Measurements from ENCODE around the gene ZBTB25. TPM values are rescaled to one million over a fixed set of nuclear protein-coding genes. Genes with fewer than 3 reads are reported as not detected.

ZBTB25 gene
- total RNA-seq, 1 donor, result 30.3 TPM

- H3K4me1 ChIP-seq (ENCODE audit: insufficient read depth, low read length), result peaks cover 69% of the 10 kb centered on the region
- no peaks in the 10 kb centered on the region for H3K27me3 ChIP-seq (ENCODE audit: insufficient read depth, low read length)
- H3K4me3 ChIP-seq (ENCODE audit: low read length), result peak within 1 kb of the TSS; percentile 86
- H3K9me3 ChIP-seq (ENCODE audit: low read depth, low read length), result no peaks in the 10 kb centered on the region
These were observed 765 bp upstream of the ZBTB25 start, which contains the start of gene ZBTB1 for GRCh38 chr14:64504310-64504896. ZBTB1 (plus strand) TSS chr14:64504770; CDS start chr14:64521505, 16,735 bp downstream.

- no peaks in the 10 kb centered on the region for H3K27me3 ChIP-seq (ENCODE audit: insufficient read depth, low read length)
- peak overlapping the region; percentile 86 for H3K4me3 ChIP-seq (ENCODE audit: low read length)
- H3K4me1 ChIP-seq (ENCODE audit: insufficient read depth, low read length), result peaks cover 61% of the 10 kb centered on the region
- no peaks in the 10 kb centered on the region for H3K9me3 ChIP-seq (ENCODE audit: low read depth, low read length)
These were observed 678 bp downstream of the ZBTB25 start for GRCh38 chr14:64502887-64503433.

GRCh38 chr14:64502456-64502855 is 1.2 kb downstream of the ZBTB25 start:
- Histone ChIP-seq H3K4me1 (ENCODE audit: insufficient read depth, low read length) (peaks cover 56% of the 10 kb centered on the region), H3K27me3 (ENCODE audit: insufficient read depth, low read length) (no peaks in the 10 kb centered on the region), H3K9me3 (ENCODE audit: low read depth, low read length) (no peaks in the 10 kb centered on the region), H3K4me3 (ENCODE audit: low read length) (peak overlapping the region; percentile 86)

- Histone ChIP-seq H3K4me1 (ENCODE audit: insufficient read depth, low read length) (peaks cover 49% of the 10 kb centered on the region), H3K9me3 (ENCODE audit: low read depth, low read length) (no peaks in the 10 kb centered on the region), H3K4me3 (ENCODE audit: low read length) (peak overlapping the region; percentile 86), H3K27me3 (ENCODE audit: insufficient read depth, low read length) (no peaks in the 10 kb centered on the region)
These were observed 2.0 kb downstream of the ZBTB25 start for GRCh38 chr14:64501411-64502171.

GRCh38 chr14:64500088-64500487 is 3.5 kb downstream of the ZBTB25 start:
- Histone ChIP-seq H3K4me1 (ENCODE audit: insufficient read depth, low read length) (peaks cover 37% of the 10 kb centered on the region), H3K9me3 (ENCODE audit: low read depth, low read length) (no peaks in the 10 kb centered on the region), H3K4me3 (ENCODE audit: low read length) (no peak overlapping the region), H3K27me3 (ENCODE audit: insufficient read depth, low read length) (no peaks in the 10 kb centered on the region)

- H3K4me3 ChIP-seq (ENCODE audit: low read length), result no peak overlapping the region
- H3K9me3 ChIP-seq (ENCODE audit: low read depth, low read length), result no peaks in the 10 kb centered on the region
- H3K27me3 ChIP-seq (ENCODE audit: insufficient read depth, low read length), result no peaks in the 10 kb centered on the region
- H3K4me1 ChIP-seq (ENCODE audit: insufficient read depth, low read length), result peaks cover 24% of the 10 kb centered on the region
These were observed 6.9 kb downstream of the ZBTB25 start for GRCh38 chr14:64496764-64497163.

GRCh38 chr14:64495252-64495651 is 8.4 kb downstream of the ZBTB25 start:
- no peak overlapping the region for H3K4me3 ChIP-seq (ENCODE audit: low read length)
- no peaks in the 10 kb centered on the region for H3K27me3 ChIP-seq (ENCODE audit: insufficient read depth, low read length)
- no peaks in the 10 kb centered on the region for H3K9me3 ChIP-seq (ENCODE audit: low read depth, low read length)
- peaks cover 13% of the 10 kb centered on the region for H3K4me1 ChIP-seq (ENCODE audit: insufficient read depth, low read length)

- no peaks in the 10 kb centered on the region for H3K27me3 ChIP-seq (ENCODE audit: insufficient read depth, low read length)
- peaks cover 3% of the 10 kb centered on the region for H3K4me1 ChIP-seq (ENCODE audit: insufficient read depth, low read length)
- no peaks in the 10 kb centered on the region for H3K9me3 ChIP-seq (ENCODE audit: low read depth, low read length)
- no peak overlapping the region for H3K4me3 ChIP-seq (ENCODE audit: low read length)
These were observed 10.2 kb downstream of the ZBTB25 start for GRCh38 chr14:64493455-64493854.

- H3K9me3 ChIP-seq (ENCODE audit: low read depth, low read length), result no peaks in the 10 kb centered on the region
- no peaks in the 10 kb centered on the region for H3K27me3 ChIP-seq (ENCODE audit: insufficient read depth, low read length)
- H3K4me3 ChIP-seq (ENCODE audit: low read length), result no peak overlapping the region
- peaks cover 3% of the 10 kb centered on the region for H3K4me1 ChIP-seq (ENCODE audit: insufficient read depth, low read length)
These were observed 12.0 kb downstream of the ZBTB25 start for GRCh38 chr14:64491637-64492036.

GRCh38 chr14:64488590-64489099 is 15.0 kb downstream of the ZBTB25 start:
- no peaks in the 10 kb centered on the region for H3K9me3 ChIP-seq (ENCODE audit: low read depth, low read length)
- no peak overlapping the region for H3K4me3 ChIP-seq (ENCODE audit: low read length)
- H3K27me3 ChIP-seq (ENCODE audit: insufficient read depth, low read length), result no peaks in the 10 kb centered on the region
- peaks cover 3% of the 10 kb centered on the region for H3K4me1 ChIP-seq (ENCODE audit: insufficient read depth, low read length)

GRCh38 chr14:64478634-64479250 is 24.9 kb downstream of the ZBTB25 start:
- Histone ChIP-seq H3K4me1 (ENCODE audit: insufficient read depth, low read length) (no peaks in the 10 kb centered on the region), H3K4me3 (ENCODE audit: low read length) (no peak overlapping the region), H3K27me3 (ENCODE audit: insufficient read depth, low read length) (no peaks in the 10 kb centered on the region), H3K9me3 (ENCODE audit: low read depth, low read length) (no peaks in the 10 kb centered on the region)

GRCh38 chr14:64476438-64476837 is 27.2 kb downstream of the ZBTB25 start:
- Histone ChIP-seq H3K4me1 (ENCODE audit: insufficient read depth, low read length) (no peaks in the 10 kb centered on the region), H3K4me3 (ENCODE audit: low read length) (no peak overlapping the region), H3K27me3 (ENCODE audit: insufficient read depth, low read length) (no peaks in the 10 kb centered on the region), H3K9me3 (ENCODE audit: low read depth, low read length) (no peaks in the 10 kb centered on the region)

GRCh38 chr14:64475585-64476273 is 27.9 kb downstream of the ZBTB25 start:
- H3K4me3 ChIP-seq (ENCODE audit: low read length), result no peak overlapping the region
- no peaks in the 10 kb centered on the region for H3K4me1 ChIP-seq (ENCODE audit: insufficient read depth, low read length)
- H3K9me3 ChIP-seq (ENCODE audit: low read depth, low read length), result no peaks in the 10 kb centered on the region
- H3K27me3 ChIP-seq (ENCODE audit: insufficient read depth, low read length), result no peaks in the 10 kb centered on the region

- no peaks in the 10 kb centered on the region for H3K27me3 ChIP-seq (ENCODE audit: insufficient read depth, low read length)
- H3K9me3 ChIP-seq (ENCODE audit: low read depth, low read length), result no peaks in the 10 kb centered on the region
- no peaks in the 10 kb centered on the region for H3K4me1 ChIP-seq (ENCODE audit: insufficient read depth, low read length)
- H3K4me3 ChIP-seq (ENCODE audit: low read length), result no peak overlapping the region
These were observed 28.9 kb downstream of the ZBTB25 start for GRCh38 chr14:64474698-64475097.

GRCh38 chr14:64474041-64474440 is 29.6 kb downstream of the ZBTB25 start:
- Histone ChIP-seq H3K9me3 (ENCODE audit: low read depth, low read length) (no peaks in the 10 kb centered on the region), H3K4me1 (ENCODE audit: insufficient read depth, low read length) (no peaks in the 10 kb centered on the region), H3K4me3 (ENCODE audit: low read length) (no peak overlapping the region), H3K27me3 (ENCODE audit: insufficient read depth, low read length) (no peaks in the 10 kb centered on the region)
